HEK293T (cell line): Measurements from ENCODE around the gene NPY4R.
"Not testable (repeated sequence)": the region's sequence is repeated elsewhere in the genome, so short reads cannot be mapped to it uniquely, and the experiment has no call there.

Source experiments
- ELF4 ChIP-seq: fragments of 450-650 bp; IDR thresholded peaks from 2 replicates; pipeline ENCODE4 v1.6.1; 2017; ENCODE audit warnings: antibody characterized with exemption
- FOXM1 ChIP-seq: fragments of 450-650 bp; IDR thresholded peaks from 2 replicates; pipeline ENCODE4 v1.6.1; 2017; ENCODE audit warnings: mild to moderate bottlenecking, borderline replicate concordance
- HDGF ChIP-seq: fragments of 450-650 bp; IDR thresholded peaks from 2 replicates; pipeline ENCODE4 v1.6.1; 2017; ENCODE audit warnings: antibody characterized with exemption, borderline replicate concordance
- LEF1 ChIP-seq: fragments of 450-650 bp; IDR thresholded peaks from 2 replicates; pipeline ENCODE4 v1.6.1; 2017; ENCODE audit warnings: mild to moderate bottlenecking, borderline replicate concordance
- SP1 ChIP-seq: fragments of 450-650 bp; IDR thresholded peaks from 2 replicates; pipeline ENCODE4 v1.6.1; 2017
- TARDBP ChIP-seq: fragments of 450-650 bp; IDR thresholded peaks from 2 replicates; pipeline ENCODE4 v1.6.1; 2016

GRCh38 chr10:46512002-46512401, 46.2 kb upstream of the NPY4R start:
- TF ChIP-seq LEF1, ELF4, HDGF, FOXM1, SP1, TARDBP: not testable (repeated sequence)
